ENCODE results near the gene IVNS1ABP. TPM values are rescaled to one million over a fixed set of nuclear protein-coding genes. Genes with fewer than 3 reads are reported as not detected.
"Not testable (repeated sequence)": the region's sequence is repeated elsewhere in the genome, so short reads cannot be mapped to it uniquely, and the experiment has no call there.

The IVNS1ABP gene
- total and polyA plus RNA-seq, 9 donors: 52.2 to 79.6 (median 61.4) TPM

- no peak overlapping the region for H3K4me3 ChIP-seq (ENCODE audit: low read length)
- peak; percentile 77 for DNase-seq
- no peaks in the 10 kb centered on the region for H3K27me3 ChIP-seq (ENCODE audit: control insufficient read depth, insufficient read depth, low read length)
- no peaks in the 10 kb centered on the region for H3K9me3 ChIP-seq (replicated peaks; ENCODE audit: control insufficient read depth, low read depth, low read length)
- H3K27ac ChIP-seq (ENCODE audit: low read length): peak overlapping the region; percentile 26
- H3K4me1 ChIP-seq (ENCODE audit: control insufficient read depth, insufficient read depth, low read length): no peaks in the 10 kb centered on the region
- 100% methylated on average over 1 of the region's 8 CpGs for WGBS (ENCODE audit: insufficient coverage)
- no peaks in the 10 kb centered on the region for H3K36me3 ChIP-seq (ENCODE audit: control insufficient read depth, insufficient read depth, low read length)
Measured at GRCh38 chr1:185338719-185339622, 21.9 kb upstream of the IVNS1ABP start.

DNA sequence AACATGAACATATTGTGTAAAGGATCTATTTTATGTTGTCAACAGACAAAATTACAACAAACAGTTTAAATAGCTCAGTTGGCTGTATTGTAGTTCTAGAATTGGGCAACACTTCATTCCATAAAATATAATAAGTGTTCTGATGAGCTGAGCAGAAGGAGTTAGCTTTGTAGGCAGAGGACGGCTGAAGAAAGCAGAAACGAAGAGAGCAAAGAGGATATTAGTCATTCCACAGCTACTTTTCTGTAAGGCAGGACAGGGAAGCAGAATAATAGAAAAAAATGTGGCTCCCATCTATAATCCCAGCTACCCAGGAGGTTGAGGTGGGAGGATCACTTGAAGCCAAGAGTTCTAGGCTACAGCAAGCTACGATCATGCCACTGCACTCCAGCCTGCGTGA lies 20.2 kb upstream of the IVNS1ABP start:
- WGBS (ENCODE audit: insufficient coverage): no CpG with 5 or more reads among the region's 4 CpGs
- Histone ChIP-seq H3K4me3 (ENCODE audit: low read length) (no peak overlapping the region), H3K27ac (ENCODE audit: low read length) (no peak overlapping the region), H3K27me3 (ENCODE audit: control insufficient read depth, insufficient read depth, low read length) (no peaks in the 10 kb centered on the region), H3K4me1 (ENCODE audit: control insufficient read depth, insufficient read depth, low read length) (no peaks in the 10 kb centered on the region), H3K36me3 (ENCODE audit: control insufficient read depth, insufficient read depth, low read length) (no peaks in the 10 kb centered on the region), H3K9me3 (replicated peaks; ENCODE audit: control insufficient read depth, low read depth, low read length) (no peaks in the 10 kb centered on the region)
- DNase-seq: peak; percentile 48

GRCh38 chr1:185334182-185334581 lies 17.1 kb upstream of the IVNS1ABP start:
- H3K27ac ChIP-seq (ENCODE audit: low read length): no peak overlapping the region
- no peak overlapping the region for H3K4me3 ChIP-seq (ENCODE audit: low read length)
- H3K9me3 ChIP-seq (replicated peaks; ENCODE audit: control insufficient read depth, low read depth, low read length): no peaks in the 10 kb centered on the region
- no peaks in the 10 kb centered on the region for H3K4me1 ChIP-seq (ENCODE audit: control insufficient read depth, insufficient read depth, low read length)
- no peaks in the 10 kb centered on the region for H3K27me3 ChIP-seq (ENCODE audit: control insufficient read depth, insufficient read depth, low read length)
- H3K36me3 ChIP-seq (ENCODE audit: control insufficient read depth, insufficient read depth, low read length): no peaks in the 10 kb centered on the region
- WGBS (ENCODE audit: insufficient coverage): 83% methylated on average over 2 of the region's 4 CpGs
- DNase-seq: no peak

- H3K27me3 ChIP-seq (ENCODE audit: control insufficient read depth, insufficient read depth, low read length): no peaks in the 10 kb centered on the region
- no peak overlapping the region for H3K27ac ChIP-seq (ENCODE audit: low read length)
- DNase-seq: no peak
- H3K9me3 ChIP-seq (replicated peaks; ENCODE audit: control insufficient read depth, low read depth, low read length): no peaks in the 10 kb centered on the region
- no CpG with 5 or more reads among the region's 4 CpGs for WGBS (ENCODE audit: insufficient coverage)
- no peaks in the 10 kb centered on the region for H3K36me3 ChIP-seq (ENCODE audit: control insufficient read depth, insufficient read depth, low read length)
- H3K4me3 ChIP-seq (ENCODE audit: low read length): no peak overlapping the region
- H3K4me1 ChIP-seq (ENCODE audit: control insufficient read depth, insufficient read depth, low read length): no peaks in the 10 kb centered on the region
Measured at GRCh38 chr1:185328255-185328654, 11.2 kb upstream of the IVNS1ABP start.

- 72% methylated on average over 2 of the region's 4 CpGs for WGBS (ENCODE audit: insufficient coverage)
- H3K36me3 ChIP-seq (ENCODE audit: control insufficient read depth, insufficient read depth, low read length): no peaks in the 10 kb centered on the region
Measured at GRCh38 chr1:185325413-185325812, 8.4 kb upstream of the IVNS1ABP start.

GRCh38 chr1:185324118-185324517 lies 7.1 kb upstream of the IVNS1ABP start:
- no peaks in the 10 kb centered on the region for H3K4me1 ChIP-seq (ENCODE audit: control insufficient read depth, insufficient read depth, low read length)

More at GRCh38 chr1:185325413-185325812, 8.4 kb upstream of the IVNS1ABP start:
- no peak overlapping the region for H3K4me3 ChIP-seq (ENCODE audit: low read length)
- H3K27me3 ChIP-seq (ENCODE audit: control insufficient read depth, insufficient read depth, low read length): no peaks in the 10 kb centered on the region
- H3K27ac ChIP-seq (ENCODE audit: low read length): no peak overlapping the region
- no peaks in the 10 kb centered on the region for H3K4me1 ChIP-seq (ENCODE audit: control insufficient read depth, insufficient read depth, low read length)
- no peak for DNase-seq
- H3K9me3 ChIP-seq (replicated peaks; ENCODE audit: control insufficient read depth, low read depth, low read length): no peaks in the 10 kb centered on the region

DNA sequence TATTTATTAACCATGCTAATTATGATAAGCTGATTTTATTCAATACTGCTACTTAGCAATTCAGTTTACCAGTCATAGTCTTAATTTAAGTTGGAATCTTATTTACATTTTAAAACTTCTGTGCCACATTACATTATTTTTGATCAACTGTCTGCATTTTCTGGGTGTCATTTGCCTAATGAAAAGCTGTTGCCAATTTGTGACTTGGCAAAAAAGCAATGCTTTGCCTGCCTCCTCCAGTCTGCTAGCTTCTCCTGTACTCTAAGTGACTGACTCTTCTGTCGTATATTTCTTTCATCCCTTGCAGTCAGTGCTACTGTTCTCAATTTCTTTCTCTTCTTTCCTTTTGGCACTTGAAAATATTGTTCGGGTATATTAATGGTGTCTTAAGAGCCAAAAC lies 5.6 kb upstream of the IVNS1ABP start:
- no peak for DNase-seq
- Histone ChIP-seq H3K4me3 (ENCODE audit: low read length) (no peak overlapping the region), H3K36me3 (ENCODE audit: control insufficient read depth, insufficient read depth, low read length) (no peaks in the 10 kb centered on the region), H3K27me3 (ENCODE audit: control insufficient read depth, insufficient read depth, low read length) (no peaks in the 10 kb centered on the region), H3K9me3 (replicated peaks; ENCODE audit: control insufficient read depth, low read depth, low read length) (no peaks in the 10 kb centered on the region), H3K27ac (ENCODE audit: low read length) (no peak overlapping the region), H3K4me1 (ENCODE audit: control insufficient read depth, insufficient read depth, low read length) (peaks cover 5% of the 10 kb centered on the region)
- no CpG with 5 or more reads among the region's 2 CpGs for WGBS (ENCODE audit: insufficient coverage)

More at GRCh38 chr1:185324118-185324517, 7.1 kb upstream of the IVNS1ABP start:
- no peak for DNase-seq
- Histone ChIP-seq H3K27me3 (ENCODE audit: control insufficient read depth, insufficient read depth, low read length) (no peaks in the 10 kb centered on the region), H3K27ac (ENCODE audit: low read length) (no peak overlapping the region), H3K36me3 (ENCODE audit: control insufficient read depth, insufficient read depth, low read length) (no peaks in the 10 kb centered on the region), H3K9me3 (replicated peaks; ENCODE audit: control insufficient read depth, low read depth, low read length) (no peaks in the 10 kb centered on the region), H3K4me3 (ENCODE audit: low read length) (no peak overlapping the region)
- WGBS (ENCODE audit: insufficient coverage): 87% methylated on average over 3 of the region's 3 CpGs

DNA sequence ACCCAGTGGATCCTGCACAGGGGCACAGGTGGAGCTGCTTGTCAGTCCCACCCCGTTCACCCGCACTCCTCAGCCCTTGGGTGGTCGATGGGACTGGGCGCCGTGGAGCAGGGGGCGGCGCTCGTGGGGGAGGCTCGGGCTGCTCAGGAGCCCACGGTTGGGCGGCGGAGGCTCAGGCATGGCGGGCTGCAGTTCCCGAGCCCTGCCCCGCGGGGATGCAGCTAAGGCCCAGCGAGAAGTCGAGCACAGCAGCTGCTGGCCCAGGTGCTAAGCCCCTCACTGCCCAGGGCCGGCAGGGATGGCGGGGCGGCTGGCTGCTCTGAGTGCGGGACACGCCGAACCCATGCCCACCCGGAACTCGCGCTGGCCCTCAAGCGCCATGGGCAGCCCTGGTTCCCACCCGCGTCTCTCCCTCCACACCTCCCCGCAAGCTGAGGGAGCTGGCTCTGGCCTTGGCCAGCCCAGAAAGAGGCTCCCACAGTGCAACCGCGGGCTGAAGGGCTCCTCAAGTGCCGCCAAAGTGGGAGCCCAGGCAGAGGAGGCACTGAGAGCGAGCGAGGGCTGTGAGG lies 4.7 kb upstream of the IVNS1ABP start:
- H3K4me1 ChIP-seq (ENCODE audit: control insufficient read depth, insufficient read depth, low read length); H3K36me3 ChIP-seq (ENCODE audit: control insufficient read depth, insufficient read depth, low read length); DNase-seq; H3K9me3 ChIP-seq (replicated peaks; ENCODE audit: control insufficient read depth, low read depth, low read length); H3K4me3 ChIP-seq (ENCODE audit: low read length); H3K27me3 ChIP-seq (ENCODE audit: control insufficient read depth, insufficient read depth, low read length); H3K27ac ChIP-seq (ENCODE audit: low read length): not testable (repeated sequence)
- 97% methylated on average over 35 of the region's 36 CpGs for WGBS (ENCODE audit: insufficient coverage)

- H3K9me3 ChIP-seq (replicated peaks; ENCODE audit: control insufficient read depth, low read depth, low read length); H3K4me1 ChIP-seq (ENCODE audit: control insufficient read depth, insufficient read depth, low read length); H3K36me3 ChIP-seq (ENCODE audit: control insufficient read depth, insufficient read depth, low read length); DNase-seq; H3K27ac ChIP-seq (ENCODE audit: low read length); H3K4me3 ChIP-seq (ENCODE audit: low read length); H3K27me3 ChIP-seq (ENCODE audit: control insufficient read depth, insufficient read depth, low read length): not testable (repeated sequence)
- 100% methylated on average over 3 of the region's 7 CpGs for WGBS (ENCODE audit: insufficient coverage)
Measured at GRCh38 chr1:185321104-185321503, 4.1 kb upstream of the IVNS1ABP start.

GRCh38 chr1:185319139-185319475 lies 2.1 kb upstream of the IVNS1ABP start:
- Histone ChIP-seq H3K36me3 (ENCODE audit: control insufficient read depth, insufficient read depth, low read length) (no peaks in the 10 kb centered on the region), H3K9me3 (replicated peaks; ENCODE audit: control insufficient read depth, low read depth, low read length) (no peaks in the 10 kb centered on the region), H3K4me1 (ENCODE audit: control insufficient read depth, insufficient read depth, low read length) (peaks cover 7% of the 10 kb centered on the region), H3K27me3 (ENCODE audit: control insufficient read depth, insufficient read depth, low read length) (no peaks in the 10 kb centered on the region), H3K27ac (ENCODE audit: low read length) (no peak overlapping the region), H3K4me3 (ENCODE audit: low read length) (no peak overlapping the region)
- no CpG with 5 or more reads among the region's 1 CpG for WGBS (ENCODE audit: insufficient coverage)
- DNase-seq: no peak

Data from muscle of leg (tissue), 11 donors.